Smooth muscle cell (in vitro differentiated cells): ENCODE measurements around the gene SYT2. TPM values are rescaled to one million over a fixed set of nuclear protein-coding genes. Genes with fewer than 3 reads are reported as not detected.
"Not testable (repeated sequence)": the region's sequence is repeated elsewhere in the genome, so short reads cannot be mapped to it uniquely, and the experiment has no call there.

Experiments
- DNase-seq: peaks from one replicate; lab custom pipeline; 2025; ENCODE audit not compliant: unreplicated experiment; lab: John Stamatoyannopoulos, UW
- H2AFZ ChIP-seq: fragments of 200-600 bp; sonication (generic); 2 replicates; pipeline ENCODE4 v1.6.0; 2016; ENCODE audit warnings: antibody characterized with exemption, low read depth, mild to moderate bottlenecking
- H3F3A ChIP-seq: fragments of 200-600 bp; sonication (generic); 2 replicates; pipeline ENCODE4 v1.6.0; 2017; ENCODE audit warnings: antibody characterized with exemption, low read depth
- H3K27ac ChIP-seq: fragments of 200-600 bp; sonication (generic); 2 replicates; pipeline ENCODE4 v1.5.1; 2016; ENCODE audit warnings: low read depth, mild to moderate bottlenecking
- H3K27me3 ChIP-seq: fragments of 200-600 bp; sonication (generic); 2 replicates; pipeline ENCODE4 v1.6.1; 2016; ENCODE audit warnings: low read depth, mild to moderate bottlenecking
- H3K36me3 ChIP-seq: fragments of 200-600 bp; sonication (generic); 2 replicates; pipeline ENCODE4 v1.5.1; 2016; ENCODE audit warnings: low read depth
- H3K4me1 ChIP-seq: fragments of 200-600 bp; sonication (generic); 2 replicates; pipeline ENCODE4 v1.5.1; 2016; ENCODE audit warnings: low read depth
- H3K4me2 ChIP-seq: fragments of 200-600 bp; sonication (generic); 2 replicates; pipeline ENCODE4 v1.6.0; 2016; ENCODE audit warnings: mild to moderate bottlenecking
- H3K4me3 ChIP-seq: fragments of 200-600 bp; sonication (generic); 2 replicates; pipeline ENCODE4 v1.5.1; 2016; ENCODE audit warnings: mild to moderate bottlenecking
- H3K79me2 ChIP-seq: fragments of 200-600 bp; sonication (generic); 2 replicates; pipeline ENCODE4 v1.6.0; 2016; ENCODE audit warnings: low read depth, mild to moderate bottlenecking
- H3K9ac ChIP-seq: fragments of 200-600 bp; sonication (generic); 2 replicates; pipeline ENCODE4 v1.6.0; 2016; ENCODE audit warnings: low read depth
- H3K9me3 ChIP-seq: fragments of 200-600 bp; sonication (generic); replicated peaks from 2 replicates; pipeline ENCODE4 v1.5.1; 2016; ENCODE audit warnings: low read depth
- H4K20me1 ChIP-seq: fragments of 200-600 bp; sonication (generic); 2 replicates; pipeline ENCODE4 v1.6.0; 2016; ENCODE audit warnings: low read depth
- WGBS: methylation state at CpG from one replicate; pipeline ENCODE4 v1.1.7; 2016; ENCODE audit warnings: low lambda C conversion rate; 5-methylcytosine and 5-hydroxymethylcytosine counted together
- polyA plus RNA-seq: library from polyadenylated mRNA; unstranded; fragments of >200 nt; fragmentation: Nextera tagmentation; extraction: Ambion mirVana; gene quantifications from 2 replicates; pipeline ENCODE4 v1.2.1, GENCODE V29; 2016
- total RNA-seq: library from RNA; depleted of rRNA; stranded (reverse); fragments of >200 nt; gene quantifications from 2 replicates; pipeline ENCODE4 v1.2.3, GENCODE V29; 2014
- TF ChIP-seq, protein P1 (sequence below): fragments of 200-600 bp; sonication (generic); IDR thresholded peaks from 2 replicates; pipeline ENCODE4 v1.5.1; 2017; ENCODE audit warnings: borderline replicate concordance, mild to moderate bottlenecking, antibody characterized with exemption; ENCODE audit not compliant: insufficient read depth, poor library complexity, severe bottlenecking

The SYT2 gene
- total and polyA plus RNA-seq, 2 experiments from 2014 or later = not detected

DNA sequence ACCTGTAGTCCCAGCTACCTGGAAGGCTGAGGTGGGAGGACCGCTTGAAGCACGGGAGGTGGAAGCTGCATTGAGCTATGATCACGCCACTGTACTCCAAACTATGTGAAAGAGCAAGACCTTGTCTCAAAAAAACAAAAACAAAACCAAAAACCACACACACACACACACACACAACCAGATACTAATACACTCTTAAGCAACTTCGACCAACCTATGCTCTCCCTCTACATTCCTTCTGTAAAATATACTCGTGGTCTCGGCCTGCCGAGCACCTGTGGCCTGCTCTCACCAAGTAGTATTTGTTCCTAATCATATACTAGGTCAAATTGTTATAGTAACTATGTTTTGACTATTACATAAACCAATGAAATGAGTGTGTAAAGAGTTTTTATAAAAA, 13.5 kb upstream of the SYT2 start:
- H3K27me3 ChIP-seq = no peaks in the 10 kb centered on the region
- no peak overlapping the region for H3K4me3 ChIP-seq
- no peak overlapping the region for H2AFZ ChIP-seq
- no peak overlapping the region for H3K4me2 ChIP-seq
- H3K27ac ChIP-seq = no peak overlapping the region
- H3K9me3 ChIP-seq = no peaks in the 10 kb centered on the region
- 96% methylated on average over 7 of the region's 7 CpGs for WGBS
- no peak overlapping the region for H3K9ac ChIP-seq
- peaks cover 17% of the 10 kb centered on the region for H3K36me3 ChIP-seq
- TF ChIP-seq, protein P1, sequence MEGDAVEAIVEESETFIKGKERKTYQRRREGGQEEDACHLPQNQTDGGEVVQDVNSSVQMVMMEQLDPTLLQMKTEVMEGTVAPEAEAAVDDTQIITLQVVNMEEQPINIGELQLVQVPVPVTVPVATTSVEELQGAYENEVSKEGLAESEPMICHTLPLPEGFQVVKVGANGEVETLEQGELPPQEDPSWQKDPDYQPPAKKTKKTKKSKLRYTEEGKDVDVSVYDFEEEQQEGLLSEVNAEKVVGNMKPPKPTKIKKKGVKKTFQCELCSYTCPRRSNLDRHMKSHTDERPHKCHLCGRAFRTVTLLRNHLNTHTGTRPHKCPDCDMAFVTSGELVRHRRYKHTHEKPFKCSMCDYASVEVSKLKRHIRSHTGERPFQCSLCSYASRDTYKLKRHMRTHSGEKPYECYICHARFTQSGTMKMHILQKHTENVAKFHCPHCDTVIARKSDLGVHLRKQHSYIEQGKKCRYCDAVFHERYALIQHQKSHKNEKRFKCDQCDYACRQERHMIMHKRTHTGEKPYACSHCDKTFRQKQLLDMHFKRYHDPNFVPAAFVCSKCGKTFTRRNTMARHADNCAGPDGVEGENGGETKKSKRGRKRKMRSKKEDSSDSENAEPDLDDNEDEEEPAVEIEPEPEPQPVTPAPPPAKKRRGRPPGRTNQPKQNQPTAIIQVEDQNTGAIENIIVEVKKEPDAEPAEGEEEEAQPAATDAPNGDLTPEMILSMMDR = no peak
- no peaks in the 10 kb centered on the region for H3K4me1 ChIP-seq
- DNase-seq = no peak
- peaks cover 51% of the 10 kb centered on the region for H4K20me1 ChIP-seq
- H3K79me2 ChIP-seq = no peaks in the 10 kb centered on the region
- H3F3A ChIP-seq = peaks cover 35% of the 10 kb centered on the region

DNA sequence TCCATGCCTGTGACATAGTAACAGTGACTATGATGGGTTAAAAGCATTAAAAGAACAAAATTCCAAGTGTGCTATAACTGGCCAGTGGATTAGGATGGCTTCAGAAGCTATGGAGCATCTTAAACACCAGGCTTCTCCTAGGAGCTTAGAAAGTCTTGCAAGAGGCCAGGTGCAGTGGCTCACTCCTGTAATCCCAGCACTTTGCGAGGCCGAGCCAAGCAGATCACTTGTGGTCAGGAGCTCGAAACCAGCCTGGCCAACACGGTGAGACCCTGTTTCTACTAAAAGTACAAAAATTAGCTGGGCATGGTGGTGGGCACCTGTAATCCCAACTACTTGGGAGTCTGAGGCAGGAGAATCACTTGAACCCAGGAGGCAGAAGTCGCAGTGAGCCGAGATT, 12.8 kb upstream of the SYT2 start:
- H3K4me3 ChIP-seq, DNase-seq, H3K27me3 ChIP-seq, H2AFZ ChIP-seq, H3K27ac ChIP-seq, H3K9me3 ChIP-seq, H3K9ac ChIP-seq, H3K4me1 ChIP-seq, H3K4me2 ChIP-seq, H3K79me2 ChIP-seq: not testable (repeated sequence)
- Histone ChIP-seq H4K20me1 (peaks cover 44% of the 10 kb centered on the region), H3F3A (peaks cover 31% of the 10 kb centered on the region), H3K36me3 (peaks cover 10% of the 10 kb centered on the region)
- WGBS = 68% methylated on average over 6 of the region's 6 CpGs

DNA sequence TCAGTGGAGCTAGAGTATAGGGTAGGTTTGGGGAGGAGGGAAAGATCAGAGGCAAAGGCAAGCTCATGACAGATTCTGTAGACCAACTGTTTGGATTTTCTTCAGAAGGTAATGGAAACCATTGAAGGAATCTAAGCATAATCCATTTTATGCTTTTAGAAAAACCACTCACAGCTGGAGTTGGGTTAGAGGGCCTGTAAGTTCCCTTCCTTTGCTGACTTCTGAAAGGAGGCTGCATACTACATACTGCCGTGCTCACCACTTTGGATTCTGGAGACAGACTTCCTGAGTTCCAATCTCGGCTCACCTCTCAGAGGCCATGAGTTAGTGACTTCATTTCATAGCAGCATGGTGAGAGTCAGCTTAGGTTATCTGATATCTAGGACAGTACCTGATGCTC, 6.4 kb upstream of the SYT2 start:
- no peaks in the 10 kb centered on the region for H3F3A ChIP-seq
- no peaks in the 10 kb centered on the region for H3K9me3 ChIP-seq
- peaks cover 44% of the 10 kb centered on the region for H3K27me3 ChIP-seq
- no peak overlapping the region for H3K27ac ChIP-seq
- H3K4me1 ChIP-seq = no peaks in the 10 kb centered on the region
- no peak for DNase-seq
- H3K79me2 ChIP-seq = no peaks in the 10 kb centered on the region
- H3K9ac ChIP-seq = no peak overlapping the region
- H2AFZ ChIP-seq = no peak overlapping the region
- no peak overlapping the region for H3K4me3 ChIP-seq
- 88% methylated on average over 2 of the region's 2 CpGs for WGBS
- no peak overlapping the region for H3K4me2 ChIP-seq
- no peaks in the 10 kb centered on the region for H4K20me1 ChIP-seq
- TF ChIP-seq, protein P1 = no peak
- no peaks in the 10 kb centered on the region for H3K36me3 ChIP-seq

DNA sequence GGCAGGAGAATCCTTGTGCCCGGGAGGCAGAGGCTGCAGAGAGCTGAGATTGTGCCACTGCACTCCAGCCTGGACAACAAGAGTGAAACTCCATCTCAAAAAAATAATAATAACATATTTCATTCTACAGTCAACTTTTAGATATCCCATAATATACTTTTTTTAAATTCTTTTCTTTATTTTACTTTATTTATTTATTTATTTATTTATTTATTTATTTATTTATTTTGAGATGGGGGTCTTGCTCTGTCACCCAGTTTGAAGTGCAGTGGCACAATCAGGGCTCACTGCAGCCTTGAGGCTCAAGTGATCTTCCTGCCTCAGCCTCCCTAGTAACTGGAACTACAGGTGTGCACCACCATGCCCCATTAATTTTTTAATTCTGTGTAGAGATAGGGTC, 3.9 kb upstream of the SYT2 start:
- not testable (repeated sequence) for H3K9ac ChIP-seq, H3K36me3 ChIP-seq, H3K4me3 ChIP-seq, H4K20me1 ChIP-seq, H3K4me2 ChIP-seq, DNase-seq, H3K9me3 ChIP-seq, H2AFZ ChIP-seq, H3K79me2 ChIP-seq, H3K27ac ChIP-seq, H3F3A ChIP-seq
- Histone ChIP-seq H3K27me3 (peaks cover 68% of the 10 kb centered on the region), H3K4me1 (peaks cover 10% of the 10 kb centered on the region)
- 97% methylated on average over 1 of the region's 1 CpG for WGBS

DNA sequence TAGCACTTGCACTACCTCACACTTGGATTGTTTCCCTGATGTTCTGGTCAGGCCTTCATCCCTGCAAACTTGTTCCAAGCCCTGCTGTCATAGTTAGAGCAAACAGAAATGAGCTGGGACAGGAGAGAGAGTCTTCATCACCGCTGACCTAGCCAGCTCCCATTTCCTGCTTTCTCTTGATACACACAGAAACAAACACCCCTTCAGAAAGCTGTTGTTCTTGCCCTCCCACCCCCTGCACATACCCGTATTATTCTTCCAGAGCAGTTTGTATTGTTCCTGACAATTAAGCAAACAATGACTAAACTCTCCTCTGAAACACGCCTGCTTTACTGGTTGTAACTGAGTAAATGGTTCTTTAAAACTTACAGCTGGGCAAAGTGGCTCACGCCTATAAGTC, 2.9 kb upstream of the SYT2 start:
- H3F3A ChIP-seq = no peaks in the 10 kb centered on the region
- TF ChIP-seq, protein P1 = no peak
- H3K27ac ChIP-seq = no peak overlapping the region
- H3K79me2 ChIP-seq = no peaks in the 10 kb centered on the region
- H2AFZ ChIP-seq = no peak overlapping the region
- H3K27me3 ChIP-seq = peaks cover 78% of the 10 kb centered on the region
- no peaks in the 10 kb centered on the region for H4K20me1 ChIP-seq
- H3K9ac ChIP-seq = no peak overlapping the region
- DNase-seq = no peak
- WGBS = 66% methylated on average over 4 of the region's 4 CpGs
- peaks cover 10% of the 10 kb centered on the region for H3K4me1 ChIP-seq
- no peaks in the 10 kb centered on the region for H3K36me3 ChIP-seq
- H3K4me3 ChIP-seq = no peak overlapping the region
- no peaks in the 10 kb centered on the region for H3K9me3 ChIP-seq
- no peak overlapping the region for H3K4me2 ChIP-seq
